Measurements from ENCODE around the gene PDIA2.

The PDIA2 gene

DNA sequence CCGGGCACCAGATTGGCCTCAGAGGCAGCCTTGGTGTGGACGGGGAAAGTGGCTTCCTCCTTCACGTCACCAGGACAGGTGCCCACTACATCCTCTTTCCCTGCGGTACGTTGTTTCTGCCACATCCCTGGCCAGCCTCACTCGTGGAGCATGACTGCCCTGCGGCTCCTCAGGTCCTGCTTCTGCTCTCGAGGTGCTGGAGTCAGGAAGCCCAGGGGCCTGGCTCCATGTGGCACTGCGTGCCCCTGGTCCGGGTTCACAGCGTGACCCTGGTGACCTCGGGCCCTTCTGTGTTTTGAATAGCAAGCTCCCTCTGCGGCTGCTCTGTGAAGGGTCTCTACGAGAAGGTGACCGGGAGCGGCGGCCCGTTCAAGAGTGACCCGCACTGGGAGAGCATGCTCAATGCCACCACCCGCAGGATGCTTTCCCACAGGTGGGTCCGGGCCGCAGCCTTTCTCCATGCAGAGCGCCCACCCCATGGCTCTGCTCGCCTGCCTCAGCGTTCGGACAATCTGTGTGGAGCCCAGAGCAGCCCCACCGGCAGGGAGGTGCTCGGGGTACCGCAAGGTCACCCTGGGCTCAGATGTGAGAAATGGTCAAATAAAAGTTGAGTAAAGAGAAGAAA lies 20.7 kb upstream of the PDIA2 start:
- no peaks in the 10 kb centered on the region for H3K27me3 ChIP-seq (ENCODE audit: insufficient read depth, poor library complexity, severe bottlenecking)
- no peak overlapping the region for H3K27ac ChIP-seq (replicated peaks)
- TF ChIP-seq SPI1 (IDR thresholded peaks at IDR 0.05; ENCODE audit: borderline replicate concordance, low read depth), result no peak
- TF ChIP-seq, protein P1, sequence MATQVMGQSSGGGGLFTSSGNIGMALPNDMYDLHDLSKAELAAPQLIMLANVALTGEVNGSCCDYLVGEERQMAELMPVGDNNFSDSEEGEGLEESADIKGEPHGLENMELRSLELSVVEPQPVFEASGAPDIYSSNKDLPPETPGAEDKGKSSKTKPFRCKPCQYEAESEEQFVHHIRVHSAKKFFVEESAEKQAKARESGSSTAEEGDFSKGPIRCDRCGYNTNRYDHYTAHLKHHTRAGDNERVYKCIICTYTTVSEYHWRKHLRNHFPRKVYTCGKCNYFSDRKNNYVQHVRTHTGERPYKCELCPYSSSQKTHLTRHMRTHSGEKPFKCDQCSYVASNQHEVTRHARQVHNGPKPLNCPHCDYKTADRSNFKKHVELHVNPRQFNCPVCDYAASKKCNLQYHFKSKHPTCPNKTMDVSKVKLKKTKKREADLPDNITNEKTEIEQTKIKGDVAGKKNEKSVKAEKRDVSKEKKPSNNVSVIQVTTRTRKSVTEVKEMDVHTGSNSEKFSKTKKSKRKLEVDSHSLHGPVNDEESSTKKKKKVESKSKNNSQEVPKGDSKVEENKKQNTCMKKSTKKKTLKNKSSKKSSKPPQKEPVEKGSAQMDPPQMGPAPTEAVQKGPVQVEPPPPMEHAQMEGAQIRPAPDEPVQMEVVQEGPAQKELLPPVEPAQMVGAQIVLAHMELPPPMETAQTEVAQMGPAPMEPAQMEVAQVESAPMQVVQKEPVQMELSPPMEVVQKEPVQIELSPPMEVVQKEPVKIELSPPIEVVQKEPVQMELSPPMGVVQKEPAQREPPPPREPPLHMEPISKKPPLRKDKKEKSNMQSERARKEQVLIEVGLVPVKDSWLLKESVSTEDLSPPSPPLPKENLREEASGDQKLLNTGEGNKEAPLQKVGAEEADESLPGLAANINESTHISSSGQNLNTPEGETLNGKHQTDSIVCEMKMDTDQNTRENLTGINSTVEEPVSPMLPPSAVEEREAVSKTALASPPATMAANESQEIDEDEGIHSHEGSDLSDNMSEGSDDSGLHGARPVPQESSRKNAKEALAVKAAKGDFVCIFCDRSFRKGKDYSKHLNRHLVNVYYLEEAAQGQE (IDR thresholded peaks at IDR 0.05; ENCODE audit: insufficient replicate concordance, low read depth), result no peak
- TF ChIP-seq, protein P2, sequence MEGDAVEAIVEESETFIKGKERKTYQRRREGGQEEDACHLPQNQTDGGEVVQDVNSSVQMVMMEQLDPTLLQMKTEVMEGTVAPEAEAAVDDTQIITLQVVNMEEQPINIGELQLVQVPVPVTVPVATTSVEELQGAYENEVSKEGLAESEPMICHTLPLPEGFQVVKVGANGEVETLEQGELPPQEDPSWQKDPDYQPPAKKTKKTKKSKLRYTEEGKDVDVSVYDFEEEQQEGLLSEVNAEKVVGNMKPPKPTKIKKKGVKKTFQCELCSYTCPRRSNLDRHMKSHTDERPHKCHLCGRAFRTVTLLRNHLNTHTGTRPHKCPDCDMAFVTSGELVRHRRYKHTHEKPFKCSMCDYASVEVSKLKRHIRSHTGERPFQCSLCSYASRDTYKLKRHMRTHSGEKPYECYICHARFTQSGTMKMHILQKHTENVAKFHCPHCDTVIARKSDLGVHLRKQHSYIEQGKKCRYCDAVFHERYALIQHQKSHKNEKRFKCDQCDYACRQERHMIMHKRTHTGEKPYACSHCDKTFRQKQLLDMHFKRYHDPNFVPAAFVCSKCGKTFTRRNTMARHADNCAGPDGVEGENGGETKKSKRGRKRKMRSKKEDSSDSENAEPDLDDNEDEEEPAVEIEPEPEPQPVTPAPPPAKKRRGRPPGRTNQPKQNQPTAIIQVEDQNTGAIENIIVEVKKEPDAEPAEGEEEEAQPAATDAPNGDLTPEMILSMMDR (IDR thresholded peaks at IDR 0.05; ENCODE audit: insufficient read depth, low read length), result no peak
- no peak for TF ChIP-seq GABPA (IDR thresholded peaks at IDR 0.05; ENCODE audit: low read depth)
- no peak for TF ChIP-seq POLR2AphosphoS5 (IDR thresholded peaks at IDR 0.05; ENCODE audit: low read depth)

DNA sequence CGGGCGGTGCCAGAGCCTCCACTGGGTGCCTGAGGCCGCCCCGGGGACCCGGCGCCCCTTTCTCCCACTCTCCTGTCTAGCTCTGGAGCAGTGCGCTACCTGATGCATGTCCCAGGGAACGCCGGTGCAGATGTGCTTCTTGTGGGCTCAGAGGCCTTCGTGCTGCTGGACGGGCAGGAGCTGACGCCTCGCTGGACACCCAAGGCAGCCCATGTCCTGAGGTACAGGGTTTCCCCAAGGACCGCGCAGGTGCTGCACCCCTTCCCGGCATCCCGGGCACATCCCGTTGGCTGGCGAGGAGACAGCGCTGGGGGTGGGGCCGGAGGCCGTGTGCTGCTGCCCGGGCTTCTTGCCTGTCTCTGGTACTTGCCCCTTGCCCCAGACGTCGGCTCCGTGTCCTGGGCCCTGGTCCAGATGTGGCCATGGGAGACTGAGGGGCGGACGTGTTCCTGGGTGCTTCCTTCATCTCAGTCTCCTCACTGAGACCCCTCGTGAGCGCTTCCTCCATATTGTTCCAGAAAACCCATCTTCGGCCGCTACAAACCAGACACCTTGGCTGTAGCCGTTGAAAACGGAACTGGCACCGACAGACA lies 19.7 kb upstream of the PDIA2 start:
- H3K4me3 ChIP-seq (replicated peaks; ENCODE audit: insufficient read depth, low read length), result no peak overlapping the region
- no peak overlapping the region for H3K27ac ChIP-seq (replicated peaks)
- no peak for DNase-seq (ENCODE audit: low read depth in 1 of 2, low spot score in 1 of 2)
- TF ChIP-seq, protein P2 (IDR thresholded peaks at IDR 0.05; ENCODE audit: insufficient read depth, low read length), result no peak
- no peaks in the 10 kb centered on the region for H3K27me3 ChIP-seq (ENCODE audit: insufficient read depth, poor library complexity, severe bottlenecking)

More for the DNA sequence above, 20.7 kb upstream of the PDIA2 start:
- DNase-seq (ENCODE audit: low read depth in 1 of 2, low spot score in 1 of 2), result no peak
- no peak overlapping the region for H3K4me3 ChIP-seq (replicated peaks; ENCODE audit: insufficient read depth, low read length)

DNA sequence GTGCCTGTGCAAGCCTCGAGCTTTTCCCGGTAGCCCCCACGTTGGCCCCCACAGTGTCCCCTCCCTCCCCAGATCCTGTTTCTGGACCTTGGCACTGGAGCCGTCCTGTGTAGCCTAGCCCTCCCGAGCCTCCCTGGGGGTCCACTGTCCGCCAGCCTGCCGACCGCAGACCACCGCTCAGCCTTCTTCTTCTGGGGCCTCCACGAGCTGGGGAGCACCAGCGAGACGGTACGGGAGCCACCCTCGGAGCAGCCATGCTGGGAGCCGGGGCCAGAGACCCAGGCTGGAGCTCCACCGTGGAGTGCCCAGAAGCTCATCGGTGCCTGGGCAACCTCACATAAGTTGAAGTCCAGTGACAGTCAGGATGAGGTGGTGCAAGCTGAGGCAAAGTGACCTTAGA lies 19.0 kb upstream of the PDIA2 start:
- Histone ChIP-seq H3K27ac (replicated peaks) (no peak overlapping the region), H3K27me3 (ENCODE audit: insufficient read depth, poor library complexity, severe bottlenecking) (peaks cover 3% of the 10 kb centered on the region), H3K4me3 (replicated peaks; ENCODE audit: insufficient read depth, low read length) (no peak overlapping the region)
- no peak for DNase-seq (ENCODE audit: low read depth in 1 of 2, low spot score in 1 of 2)
- TF ChIP-seq SPI1 (IDR thresholded peaks at IDR 0.05; ENCODE audit: borderline replicate concordance, low read depth), result no peak
- TF ChIP-seq GABPA (IDR thresholded peaks at IDR 0.05; ENCODE audit: low read depth), result no peak
- TF ChIP-seq, protein P2 (IDR thresholded peaks at IDR 0.05; ENCODE audit: insufficient read depth, low read length), result no peak
- TF ChIP-seq, protein P1 (IDR thresholded peaks at IDR 0.05; ENCODE audit: insufficient replicate concordance, low read depth), result no peak
- TF ChIP-seq POLR2AphosphoS5 (IDR thresholded peaks at IDR 0.05; ENCODE audit: low read depth), result no peak

All from HL-60 (cell line).